Measurements from ENCODE around the gene RNF7. TPM values are rescaled to one million over a fixed set of nuclear protein-coding genes. Genes with fewer than 3 reads are reported as not detected.

Gene RNF7
- total and polyA plus RNA-seq, 2 of the 4 experiments (the other 2 are of a cell fraction) = 98.7 to 149 TPM

DNA sequence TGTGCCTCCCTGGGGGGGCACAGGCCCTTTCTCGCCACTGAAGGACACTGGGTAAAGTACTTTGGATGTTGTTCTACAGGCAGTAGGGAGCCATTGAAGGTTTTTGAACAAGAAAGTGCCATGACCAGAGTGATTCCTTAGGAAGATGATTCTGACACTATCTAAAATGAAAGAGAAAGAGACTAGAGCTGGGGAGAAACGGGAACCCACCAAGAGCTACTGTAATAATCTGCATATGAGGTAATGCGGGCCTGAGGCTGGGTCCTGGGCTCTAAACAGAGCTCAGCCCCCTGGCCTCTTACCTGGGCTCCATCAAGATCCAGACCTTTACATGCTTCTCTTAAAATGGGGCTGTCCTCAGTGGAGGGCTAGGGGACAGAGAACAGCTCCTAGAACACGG is 50.1 kb downstream of the RNF7 start:
- Histone ChIP-seq H3K27ac (ENCODE audit: insufficient read depth, low read length) (no peak overlapping the region), H3K23ac (ENCODE audit: low read depth, low read length) (no peak overlapping the region), H3K18ac (ENCODE audit: low read depth, low read length) (no peak overlapping the region), H3K56ac (ENCODE audit: extremely low read depth, insufficient read depth, low read length) (no peak overlapping the region), H3K9me3 (ENCODE audit: control insufficient read depth, insufficient read depth, low read length) (no peaks in the 10 kb centered on the region), H3K9me1 (ENCODE audit: insufficient read depth, low read length) (no peaks in the 10 kb centered on the region), H4K5ac (ENCODE audit: low read depth, low read length) (no peak overlapping the region), H4K91ac (ENCODE audit: insufficient read depth, low read depth, low read length) (no peak overlapping the region), H2AFZ (replicated peaks; ENCODE audit: low read length, poor library complexity) (no peak overlapping the region), H3K27me3 (ENCODE audit: control insufficient read depth, insufficient read depth, low read length) (peaks cover 8% of the 10 kb centered on the region), H2BK120ac (ENCODE audit: low read depth, low read length) (no peak overlapping the region), H2AK5ac (ENCODE audit: low read depth, low read length) (no peak overlapping the region), H3K4me2 (ENCODE audit: low read depth, low read length) (no peak overlapping the region), H3K4me3 (ENCODE audit: insufficient read depth, low read depth, low read length) (no peak overlapping the region), H3K79me1 (ENCODE audit: low read depth in 1 of 2, low read length in 2 of 2) (no peaks in the 10 kb centered on the region), H2BK20ac (ENCODE audit: low read depth, low read length) (no peak overlapping the region), H2BK5ac (ENCODE audit: low read depth, low read length, poor library complexity, severe bottlenecking) (no peak overlapping the region), H3K9ac (ENCODE audit: low read depth, low read length) (no peak overlapping the region), H3K4me1 (ENCODE audit: control insufficient read depth, insufficient read depth, low read length) (no peaks in the 10 kb centered on the region), H4K8ac (ENCODE audit: low read depth in 2 of 2, low read length in 2 of 2) (no peak overlapping the region), H2AK9ac (replicated peaks; ENCODE audit: low read depth, low read length, poor library complexity) (no peak overlapping the region), H3K14ac (replicated peaks; ENCODE audit: low read depth, low read length) (no peak overlapping the region), H2BK15ac (ENCODE audit: low read depth, low read length) (no peak overlapping the region), H3K36me3 (ENCODE audit: control insufficient read depth, insufficient read depth, low read length) (no peaks in the 10 kb centered on the region), H3K4ac (ENCODE audit: low read depth, low read length) (no peak overlapping the region), H4K20me1 (ENCODE audit: insufficient read depth, low read length) (no peaks in the 10 kb centered on the region)
- 100% methylated on average over 1 of the region's 4 CpGs; no CpG with 5 or more reads in 1 of the 2 experiments for WGBS, 2 experiments (ENCODE audit: extremely low coverage in 2 of 2, insufficient read length in 1 of 2)
- in situ Hi-C loops (cut with MboI; ENCODE audit: low sequenced_read_pairs) = no loop called here
- ChIA-PET CTCF (no interaction called here), POLR2A (ENCODE audit: unreplicated experiment) (no interaction called here)
- TF ChIP-seq MXI1 (IDR thresholded peaks at IDR 0.05; ENCODE audit: borderline replicate concordance, low read depth, low read length) = no peak
- TF ChIP-seq SMC3 (IDR thresholded peaks at IDR 0.05; ENCODE audit: low read depth, low read length) = no peak
- TF ChIP-seq BHLHE40 (IDR thresholded peaks at IDR 0.05; ENCODE audit: low read depth, low read length) = no peak
- no peak for TF ChIP-seq USF2 (IDR thresholded peaks at IDR 0.05; ENCODE audit: low read depth, low read length)
- no peak for TF ChIP-seq NFE2L2 (IDR thresholded peaks at IDR 0.05; ENCODE audit: low read depth, low read length)
- TF ChIP-seq MAFK (IDR thresholded peaks at IDR 0.05; ENCODE audit: low read depth, low read length) = no peak
- TF ChIP-seq POLR2A (IDR thresholded peaks at IDR 0.05; ENCODE audit: low read depth, low read length) = no peak
- no peak for TF ChIP-seq RFX5 (IDR thresholded peaks at IDR 0.05; ENCODE audit: low read depth, low read length)
- no peak for TF ChIP-seq RAD21 (IDR thresholded peaks at IDR 0.05; ENCODE audit: low read length)
- no peak for TF ChIP-seq CHD1 (IDR thresholded peaks at IDR 0.05; ENCODE audit: low read depth, low read length)
- TF ChIP-seq MAZ (IDR thresholded peaks at IDR 0.05; ENCODE audit: borderline replicate concordance, low read depth, low read length) = no peak
- TF ChIP-seq ELK1 (IDR thresholded peaks at IDR 0.05; ENCODE audit: borderline replicate concordance, low read depth, low read length) = no peak
- TF ChIP-seq RCOR1 (IDR thresholded peaks at IDR 0.05; ENCODE audit: insufficient replicate concordance, low read length) = no peak
- DNase-seq (no peak), ATAC-seq (ENCODE audit: low read depth) (no peak)
- intact Hi-C loops (cut with micrococcal nuclease) = no loop called here
- dilution Hi-C loops (cut with HindIII; ENCODE audit: low sequenced_read_pairs, unreplicated experiment) = no loop called here
- BruUV-seq (replicated peaks) = no TSS peak

Measured in IMR-90 (cell line).